Skeletal muscle satellite cell (primary cell): ENCODE data around the gene GPC6.

Experiments
- H3K27me3 ChIP-seq: 2 replicates; pipeline ENCODE4 v1.7.0; 2013; ENCODE audit warnings: low read length; ENCODE audit not compliant: control insufficient read depth, insufficient read depth
- H3K36me3 ChIP-seq: 2 replicates; pipeline ENCODE4 v1.7.0; 2013; ENCODE audit warnings: mild to moderate bottlenecking, control low read depth, low read length; ENCODE audit not compliant: insufficient read depth
- H3K4me1 ChIP-seq: 2 replicates; pipeline ENCODE4 v1.7.0; 2013; ENCODE audit warnings: low read length; ENCODE audit not compliant: control insufficient read depth, insufficient read depth
- H3K4me2 ChIP-seq: 2 replicates; pipeline ENCODE4 v1.7.0; 2013; ENCODE audit warnings: mild to moderate bottlenecking, low read length
- H3K4me3 ChIP-seq: 2 replicates; pipeline ENCODE4 v1.7.0; 2013; ENCODE audit warnings: low read length
- H3K9ac ChIP-seq: 2 replicates; pipeline ENCODE4 v1.7.0; 2013; ENCODE audit warnings: mild to moderate bottlenecking, low read depth, low read length, moderate library complexity
- H3K9me3 ChIP-seq: replicated peaks from 2 replicates; pipeline ENCODE4 v1.7.0; 2013; ENCODE audit warnings: mild to moderate bottlenecking, control low read depth, low read length

The GPC6 gene

GRCh38 chr13:93270769-93271742 is 44.4 kb downstream of the GPC6 start:
- no peaks in the 10 kb centered on the region for H3K9me3 ChIP-seq
- no peak overlapping the region for H3K4me2 ChIP-seq
- H3K9ac ChIP-seq = no peak overlapping the region
- no peaks in the 10 kb centered on the region for H3K27me3 ChIP-seq
- peaks cover 2% of the 10 kb centered on the region for H3K4me1 ChIP-seq
- no peaks in the 10 kb centered on the region for H3K36me3 ChIP-seq
- no peak overlapping the region for H3K4me3 ChIP-seq

- no peak overlapping the region for H3K9ac ChIP-seq
- H3K36me3 ChIP-seq = no peaks in the 10 kb centered on the region
- no peaks in the 10 kb centered on the region for H3K27me3 ChIP-seq
- no peak overlapping the region for H3K4me2 ChIP-seq
- H3K4me3 ChIP-seq = no peak overlapping the region
- H3K4me1 ChIP-seq = no peaks in the 10 kb centered on the region
- no peaks in the 10 kb centered on the region for H3K9me3 ChIP-seq
Measured at GRCh38 chr13:93279982-93280381, 53.4 kb downstream of the GPC6 start.

GRCh38 chr13:93280688-93281087 is 54.1 kb downstream of the GPC6 start:
- H3K9me3 ChIP-seq = no peaks in the 10 kb centered on the region
- no peaks in the 10 kb centered on the region for H3K27me3 ChIP-seq
- H3K4me3 ChIP-seq = no peak overlapping the region
- H3K36me3 ChIP-seq = no peaks in the 10 kb centered on the region
- H3K4me1 ChIP-seq = no peaks in the 10 kb centered on the region
- no peak overlapping the region for H3K9ac ChIP-seq
- no peak overlapping the region for H3K4me2 ChIP-seq

GRCh38 chr13:93283255-93283654 is 56.6 kb downstream of the GPC6 start:
- H3K9ac ChIP-seq = no peak overlapping the region
- H3K36me3 ChIP-seq = no peaks in the 10 kb centered on the region
- no peaks in the 10 kb centered on the region for H3K9me3 ChIP-seq
- H3K4me3 ChIP-seq = no peak overlapping the region
- no peaks in the 10 kb centered on the region for H3K4me1 ChIP-seq
- no peak overlapping the region for H3K4me2 ChIP-seq
- no peaks in the 10 kb centered on the region for H3K27me3 ChIP-seq

- Histone ChIP-seq H3K4me3 (no peak overlapping the region), H3K36me3 (no peaks in the 10 kb centered on the region), H3K9ac (no peak overlapping the region), H3K4me2 (no peak overlapping the region), H3K9me3 (no peaks in the 10 kb centered on the region), H3K27me3 (no peaks in the 10 kb centered on the region), H3K4me1 (no peaks in the 10 kb centered on the region)
Measured at GRCh38 chr13:93284064-93284463, 57.5 kb downstream of the GPC6 start.

- no peak overlapping the region for H3K4me3 ChIP-seq
- H3K9me3 ChIP-seq = no peaks in the 10 kb centered on the region
- H3K4me1 ChIP-seq = peaks cover 8% of the 10 kb centered on the region
Measured at GRCh38 chr13:93286047-93286446, 59.4 kb downstream of the GPC6 start.

GRCh38 chr13:93289053-93289452 is 62.4 kb downstream of the GPC6 start:
- Histone ChIP-seq H3K4me2 (no peak overlapping the region), H3K4me1 (peaks cover 8% of the 10 kb centered on the region), H3K4me3 (no peak overlapping the region), H3K9ac (no peak overlapping the region), H3K36me3 (no peaks in the 10 kb centered on the region), H3K27me3 (no peaks in the 10 kb centered on the region), H3K9me3 (no peaks in the 10 kb centered on the region)

More at GRCh38 chr13:93286047-93286446, 59.4 kb downstream of the GPC6 start:
- H3K36me3 ChIP-seq = no peaks in the 10 kb centered on the region
- no peak overlapping the region for H3K4me2 ChIP-seq
- H3K27me3 ChIP-seq = no peaks in the 10 kb centered on the region
- H3K9ac ChIP-seq = no peak overlapping the region

GRCh38 chr13:93289842-93290241 is 63.2 kb downstream of the GPC6 start:
- Histone ChIP-seq H3K36me3 (no peaks in the 10 kb centered on the region), H3K4me1 (peaks cover 8% of the 10 kb centered on the region), H3K27me3 (no peaks in the 10 kb centered on the region), H3K9ac (no peak overlapping the region), H3K9me3 (no peaks in the 10 kb centered on the region), H3K4me2 (no peak overlapping the region), H3K4me3 (no peak overlapping the region)

GRCh38 chr13:93290503-93290902 is 63.9 kb downstream of the GPC6 start:
- no peak overlapping the region for H3K9ac ChIP-seq
- H3K36me3 ChIP-seq = no peaks in the 10 kb centered on the region
- no peaks in the 10 kb centered on the region for H3K27me3 ChIP-seq
- H3K4me2 ChIP-seq = no peak overlapping the region
- no peaks in the 10 kb centered on the region for H3K9me3 ChIP-seq
- peaks cover 8% of the 10 kb centered on the region for H3K4me1 ChIP-seq
- no peak overlapping the region for H3K4me3 ChIP-seq

GRCh38 chr13:93292366-93292765 is 65.8 kb downstream of the GPC6 start:
- Histone ChIP-seq H3K9ac (no peak overlapping the region), H3K27me3 (no peaks in the 10 kb centered on the region), H3K4me2 (no peak overlapping the region), H3K4me1 (peaks cover 8% of the 10 kb centered on the region), H3K36me3 (no peaks in the 10 kb centered on the region), H3K9me3 (no peaks in the 10 kb centered on the region), H3K4me3 (no peak overlapping the region)

- Histone ChIP-seq H3K4me3 (no peak overlapping the region), H3K4me2 (no peak overlapping the region), H3K9me3 (no peaks in the 10 kb centered on the region), H3K9ac (no peak overlapping the region), H3K36me3 (no peaks in the 10 kb centered on the region), H3K27me3 (no peaks in the 10 kb centered on the region), H3K4me1 (peaks cover 8% of the 10 kb centered on the region)
Measured at GRCh38 chr13:93293710-93294109, 67.1 kb downstream of the GPC6 start.

GRCh38 chr13:93296584-93296983 is 70.0 kb downstream of the GPC6 start:
- Histone ChIP-seq H3K36me3 (no peaks in the 10 kb centered on the region), H3K9me3 (no peaks in the 10 kb centered on the region), H3K9ac (no peak overlapping the region), H3K4me2 (no peak overlapping the region), H3K4me3 (no peak overlapping the region), H3K27me3 (no peaks in the 10 kb centered on the region), H3K4me1 (no peaks in the 10 kb centered on the region)
